ENCODE measurements around the gene USP7. TPM values are rescaled to one million over a fixed set of nuclear protein-coding genes. Genes with fewer than 3 reads are reported as not detected.

The USP7 gene
- polyA plus RNA-seq, 1 experiment: 17.2 TPM

GRCh38 chr16:8963010-8963820 is 491 bp downstream of the USP7 start:
- TF ChIP-seq CTCF (IDR thresholded peaks at IDR 0.05; ENCODE audit: insufficient read depth, low read depth, low read length): no peak
- peaks cover 1% of the 10 kb centered on the region; the same call in 1 of the 2 replicates for H3K36me3 ChIP-seq (ENCODE audit: control insufficient read depth, insufficient read depth, low read length)
- POLR2A ChIA-PET: no interaction called here
- no peaks in the 10 kb centered on the region for H3K27me3 ChIP-seq (ENCODE audit: control insufficient read depth, insufficient read depth, low read length)
- peak overlapping the region; percentile 80 for H3K4me3 ChIP-seq (ENCODE audit: low read depth, low read length)
- DNase-seq (ENCODE audit: low read depth): no peak
- CTCF ChIA-PET: interaction anchor here (0.7 kb wide), 1 partner anchor 70 kb away, joined by 3 read pairs; no protein-coding TSS in a partner anchor

- Histone ChIP-seq H3K27me3 (ENCODE audit: control insufficient read depth, insufficient read depth, low read length) (no peaks in the 10 kb centered on the region), H3K36me3 (ENCODE audit: control insufficient read depth, insufficient read depth, low read length) (peaks cover 1% of the 10 kb centered on the region; the same call in 1 of the 2 replicates), H3K4me3 (ENCODE audit: low read depth, low read length) (peak overlapping the region; percentile 80)
- ChIA-PET CTCF (no interaction called here), POLR2A (no interaction called here)
- TF ChIP-seq CTCF (IDR thresholded peaks at IDR 0.05; ENCODE audit: insufficient read depth, low read depth, low read length): no peak
- DNase-seq (ENCODE audit: low read depth): no peak
Measured at GRCh38 chr16:8962393-8963009, 1.2 kb downstream of the USP7 start.

- no peaks in the 10 kb centered on the region for H3K27me3 ChIP-seq (ENCODE audit: control insufficient read depth, insufficient read depth, low read length)
- no peak for DNase-seq (ENCODE audit: low read depth)
- TF ChIP-seq CTCF (IDR thresholded peaks at IDR 0.05; ENCODE audit: insufficient read depth, low read depth, low read length): no peak
- peak overlapping the region; percentile 80 for H3K4me3 ChIP-seq (ENCODE audit: low read depth, low read length)
- ChIA-PET CTCF (no interaction called here), POLR2A (no interaction called here)
- H3K36me3 ChIP-seq (ENCODE audit: control insufficient read depth, insufficient read depth, low read length): peaks cover 1% of the 10 kb centered on the region; the same call in 1 of the 2 replicates
Measured at GRCh38 chr16:8961811-8962390, 1.8 kb downstream of the USP7 start.

GRCh38 chr16:8960788-8961109 is 3.0 kb downstream of the USP7 start:
- Histone ChIP-seq H3K27me3 (ENCODE audit: control insufficient read depth, insufficient read depth, low read length) (no peaks in the 10 kb centered on the region), H3K4me3 (ENCODE audit: low read depth, low read length) (no peak overlapping the region), H3K36me3 (ENCODE audit: control insufficient read depth, insufficient read depth, low read length) (peaks cover 1% of the 10 kb centered on the region; the same call in 1 of the 2 replicates)
- no peak for TF ChIP-seq CTCF (IDR thresholded peaks at IDR 0.05; ENCODE audit: insufficient read depth, low read depth, low read length)
- DNase-seq (ENCODE audit: low read depth): no peak
- CTCF ChIA-PET: interaction anchor here (0.8 kb wide), 1 partner anchor 33 kb away, joined by 3 read pairs; no protein-coding TSS in a partner anchor
- POLR2A ChIA-PET: no interaction called here
